Tibial nerve (tissue), 4 donors: ENCODE results near the gene BBS12.
"Not testable (repeated sequence)": the region's sequence is repeated elsewhere in the genome, so short reads cannot be mapped to it uniquely, and the experiment has no call there.

ENCODE experiments used
- CTCF ChIP-seq, 5 experiments: fragments of 200-600 bp in 3 of 5; fragments of 450-650 bp in 2 of 5; sonication (generic) in 3 of 5; IDR thresholded peaks; one replicate each; pipeline ENCODE4 v1.5.1; 2016 to 2019; ENCODE audit warnings: antibody characterized with exemption in 5 of 5, mild to moderate bottlenecking in 3 of 5, moderate library complexity in 2 of 5
- EP300 ChIP-seq, 2 donors: sonication (generic); formaldehyde crosslinking; IDR thresholded peaks; one replicate each; pipeline ENCODE4 v1.6.1; 2017; ENCODE audit warnings: antibody characterized with exemption in 2 of 2, mild to moderate bottlenecking in 1 of 2
- POLR2A ChIP-seq, 2 donors: fragments of 450-650 bp; IDR thresholded peaks; one replicate each; pipeline ENCODE4 v1.6.1; 2017; ENCODE audit warnings: antibody characterized with exemption in 2 of 2, mild to moderate bottlenecking in 2 of 2, moderate library complexity in 2 of 2

- TF ChIP-seq POLR2A, CTCF, EP300 (IDR thresholded peaks at IDR 0.05): not testable (repeated sequence)
Observed at GRCh38 chr4:122786296-122786695, 53.8 kb downstream of the BBS12 start.
